RWPE2 (cell line): ENCODE measurements around the gene GARNL3.

Source experiments
- ATAC-seq: fragments of 200-7000 bp; cut with Tn5 transposase; 3 replicates; pipeline ENCODE4 v1.9.1; 2021; ENCODE audit warnings: low read depth
- DNase-seq: peaks from one replicate; pipeline ENCODE4 v3.0.0-alpha.2; 2020; ENCODE audit warnings: low spot score
- H3K27ac ChIP-seq: fragments of 450-650 bp; 2 replicates; pipeline ENCODE4 v1.5.1; 2017; ENCODE audit warnings: mild to moderate bottlenecking; ENCODE audit not compliant: poor library complexity, severe bottlenecking
- H3K27me3 ChIP-seq: fragments of 250-450 bp; sonication (Bioruptor Pico); 2 replicates; pipeline ENCODE4 v1.5.1; 2021; ENCODE audit warnings: mild to moderate bottlenecking, moderate library complexity; ENCODE audit not compliant: insufficient read depth, poor library complexity, severe bottlenecking
- H3K36me3 ChIP-seq: fragments of 250-450 bp; sonication (Bioruptor Pico); 2 replicates; pipeline ENCODE4 v1.5.1; 2020; ENCODE audit warnings: low read depth, mild to moderate bottlenecking, moderate library complexity
- H3K4me1 ChIP-seq: fragments of 250-450 bp; sonication (Bioruptor Pico); 2 replicates; pipeline ENCODE4 v1.5.1; 2021; ENCODE audit warnings: mild to moderate bottlenecking, moderate library complexity; ENCODE audit not compliant: insufficient read depth, poor library complexity, severe bottlenecking
- H3K4me3 ChIP-seq: fragments of 250-450 bp; sonication (Bioruptor Pico); 2 replicates; pipeline ENCODE4 v1.5.1; 2021; ENCODE audit warnings: mild to moderate bottlenecking, moderate library complexity; ENCODE audit not compliant: severe bottlenecking
- H3K9me3 ChIP-seq: fragments of 250-450 bp; sonication (Bioruptor Pico); 2 replicates; pipeline ENCODE4 v1.5.1; 2021; ENCODE audit warnings: mild to moderate bottlenecking, moderate library complexity; ENCODE audit not compliant: severe bottlenecking
- TF ChIP-seq, protein P1 (sequence below): fragments of 450-650 bp; IDR thresholded peaks from one replicate; pipeline ENCODE4 v1.5.1; 2017; ENCODE audit warnings: mild to moderate bottlenecking, moderate library complexity; ENCODE audit not compliant: poor library complexity, severe bottlenecking

GARNL3 gene

DNA sequence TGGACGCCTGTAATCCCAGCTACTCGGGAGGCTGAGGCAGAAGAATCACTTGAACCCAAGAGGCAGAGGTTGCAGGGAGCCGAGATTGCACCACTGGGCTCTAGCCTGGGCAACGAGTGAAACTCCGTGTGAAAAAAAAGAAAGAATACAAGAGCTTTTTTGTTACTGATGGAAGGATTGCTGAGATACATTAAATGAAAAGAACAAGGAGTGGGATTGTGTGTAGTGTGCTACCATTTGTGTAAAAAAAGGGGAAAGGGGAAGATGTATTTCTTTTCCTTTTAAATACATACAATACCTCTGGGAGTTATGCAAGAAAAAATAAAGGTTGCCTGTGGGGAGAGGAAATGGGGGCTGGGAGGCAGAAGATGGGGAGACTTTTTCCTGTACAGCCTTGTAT lies 14.7 kb upstream of the GARNL3 start:
- Histone ChIP-seq H3K9me3 (no peaks in the 10 kb centered on the region), H3K27ac (no peak overlapping the region), H3K27me3 (no peaks in the 10 kb centered on the region), H3K4me3 (no peak overlapping the region), H3K4me1 (no peaks in the 10 kb centered on the region), H3K36me3 (no peaks in the 10 kb centered on the region)
- TF ChIP-seq, protein P1, sequence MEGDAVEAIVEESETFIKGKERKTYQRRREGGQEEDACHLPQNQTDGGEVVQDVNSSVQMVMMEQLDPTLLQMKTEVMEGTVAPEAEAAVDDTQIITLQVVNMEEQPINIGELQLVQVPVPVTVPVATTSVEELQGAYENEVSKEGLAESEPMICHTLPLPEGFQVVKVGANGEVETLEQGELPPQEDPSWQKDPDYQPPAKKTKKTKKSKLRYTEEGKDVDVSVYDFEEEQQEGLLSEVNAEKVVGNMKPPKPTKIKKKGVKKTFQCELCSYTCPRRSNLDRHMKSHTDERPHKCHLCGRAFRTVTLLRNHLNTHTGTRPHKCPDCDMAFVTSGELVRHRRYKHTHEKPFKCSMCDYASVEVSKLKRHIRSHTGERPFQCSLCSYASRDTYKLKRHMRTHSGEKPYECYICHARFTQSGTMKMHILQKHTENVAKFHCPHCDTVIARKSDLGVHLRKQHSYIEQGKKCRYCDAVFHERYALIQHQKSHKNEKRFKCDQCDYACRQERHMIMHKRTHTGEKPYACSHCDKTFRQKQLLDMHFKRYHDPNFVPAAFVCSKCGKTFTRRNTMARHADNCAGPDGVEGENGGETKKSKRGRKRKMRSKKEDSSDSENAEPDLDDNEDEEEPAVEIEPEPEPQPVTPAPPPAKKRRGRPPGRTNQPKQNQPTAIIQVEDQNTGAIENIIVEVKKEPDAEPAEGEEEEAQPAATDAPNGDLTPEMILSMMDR, result no peak
- DNase-seq (no peak), ATAC-seq (no peak)

DNA sequence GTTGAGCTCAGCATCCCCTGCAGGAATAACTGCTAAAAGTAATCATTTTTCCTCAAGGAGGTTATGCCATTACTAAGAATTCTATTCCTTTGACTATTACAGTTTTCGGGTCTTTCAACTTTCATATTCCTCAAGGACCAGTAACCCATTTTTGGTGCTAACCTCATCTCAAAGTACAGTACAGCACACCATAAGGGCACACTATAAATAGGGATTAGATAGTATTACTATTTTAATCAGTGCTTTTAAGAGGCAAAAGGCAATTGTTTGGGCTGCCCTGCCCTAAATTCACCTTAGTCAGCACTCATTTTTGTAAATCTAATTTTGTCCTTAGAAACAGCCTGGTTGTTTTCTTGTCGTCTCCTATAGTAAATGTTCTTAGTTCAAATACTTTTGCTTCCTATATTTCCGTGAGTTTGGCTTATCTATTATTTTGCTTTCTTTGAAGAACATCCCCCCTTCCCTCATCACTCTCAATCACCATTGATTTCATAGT lies 13.6 kb upstream of the GARNL3 start:
- H3K9me3 ChIP-seq, result no peaks in the 10 kb centered on the region
- H3K36me3 ChIP-seq, result no peaks in the 10 kb centered on the region
- ATAC-seq, result no peak
- no peaks in the 10 kb centered on the region for H3K27me3 ChIP-seq
- TF ChIP-seq, protein P1, result no peak
- no peaks in the 10 kb centered on the region for H3K4me1 ChIP-seq
- H3K4me3 ChIP-seq, result no peak overlapping the region
- no peak overlapping the region for H3K27ac ChIP-seq
- DNase-seq, result no peak

- DNase-seq (no peak), ATAC-seq (no peak)
- H3K27me3 ChIP-seq, result no peaks in the 10 kb centered on the region
- no peaks in the 10 kb centered on the region for H3K9me3 ChIP-seq
- H3K27ac ChIP-seq, result no peak overlapping the region
- TF ChIP-seq, protein P1, result no peak
- no peak overlapping the region for H3K4me3 ChIP-seq
- no peaks in the 10 kb centered on the region for H3K36me3 ChIP-seq
- H3K4me1 ChIP-seq, result no peaks in the 10 kb centered on the region
Measured at GRCh38 chr9:127252410-127253318, 11.9 kb upstream of the GARNL3 start.

DNA sequence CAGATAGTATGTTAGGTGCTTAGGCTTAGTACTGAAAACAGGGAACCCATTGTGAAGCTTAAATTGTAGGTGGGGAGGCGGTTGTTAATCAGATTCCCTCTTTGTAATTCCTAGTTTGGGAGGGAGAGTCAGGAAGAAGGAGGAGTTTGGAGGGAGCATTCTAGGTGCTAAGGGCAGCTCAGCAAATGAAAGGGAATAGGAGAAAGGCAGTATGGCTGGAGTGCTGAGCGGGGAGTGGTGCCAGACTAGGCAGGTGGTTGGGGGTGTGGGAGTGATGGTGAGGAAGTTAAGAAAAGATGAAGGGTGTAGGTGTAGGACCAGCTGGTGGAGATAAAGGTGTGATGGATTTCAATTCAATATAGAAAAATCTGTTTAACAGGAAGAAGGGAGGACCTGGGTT lies 11.1 kb upstream of the GARNL3 start:
- no peaks in the 10 kb centered on the region for H3K36me3 ChIP-seq
- H3K4me1 ChIP-seq, result no peaks in the 10 kb centered on the region
- TF ChIP-seq, protein P1, result no peak
- H3K4me3 ChIP-seq, result no peak overlapping the region
- H3K9me3 ChIP-seq, result no peaks in the 10 kb centered on the region
- DNase-seq (no peak), ATAC-seq (no peak)
- H3K27me3 ChIP-seq, result no peaks in the 10 kb centered on the region
- no peak overlapping the region for H3K27ac ChIP-seq

DNA sequence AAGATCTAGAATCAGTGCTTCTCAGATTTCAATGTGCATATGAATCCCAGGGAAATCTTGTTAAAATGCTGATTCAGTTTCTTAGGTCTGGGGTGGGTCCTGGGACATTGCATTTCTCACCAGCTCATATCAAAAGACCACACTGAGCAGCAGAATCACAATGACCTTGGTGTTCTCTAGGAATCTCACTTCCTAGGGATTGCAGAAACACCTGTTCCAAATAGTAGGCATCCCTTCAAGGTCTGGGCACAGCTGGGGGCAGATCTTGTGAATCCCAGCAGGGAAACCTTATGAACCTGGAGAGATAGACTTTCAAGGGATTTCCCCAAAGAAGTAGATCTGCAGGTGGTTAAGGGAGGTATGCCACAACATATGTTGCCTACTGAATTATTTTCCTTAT lies 8.9 kb upstream of the GARNL3 start:
- no peak overlapping the region for H3K4me3 ChIP-seq
- no peaks in the 10 kb centered on the region for H3K27me3 ChIP-seq
- DNase-seq, result no peak
- no peak for ATAC-seq
- TF ChIP-seq, protein P1, result no peak
- no peak overlapping the region for H3K27ac ChIP-seq
- H3K9me3 ChIP-seq, result no peaks in the 10 kb centered on the region
- no peaks in the 10 kb centered on the region for H3K36me3 ChIP-seq
- no peaks in the 10 kb centered on the region for H3K4me1 ChIP-seq
